GM23338 (cell line): ENCODE results near the gene RIMS1.

Experiments used
- CREB1 ChIP-seq: fragments of 250-450 bp; sonication (Bioruptor Pico); IDR thresholded peaks from 2 replicates; pipeline ENCODE4 v1.5.0; 2020; ENCODE audit warnings: low read depth, mild to moderate bottlenecking, moderate library complexity
- EZH2 ChIP-seq: fragments of 200-600 bp; sonication (generic); IDR thresholded peaks from one replicate; pipeline ENCODE4 v1.8.0; 2017; ENCODE audit warnings: antibody characterized with exemption, mild to moderate bottlenecking, low read depth; ENCODE audit not compliant: unreplicated experiment
- EZH2phosphoT487 ChIP-seq: fragments of 200-600 bp; sonication (generic); IDR thresholded peaks from one replicate; pipeline ENCODE4 v1.8.1; 2018; ENCODE audit warnings: antibody characterized with exemption; ENCODE audit not compliant: unreplicated experiment
- POLR2AphosphoS5 ChIP-seq: IDR thresholded peaks from 2 replicates; pipeline ENCODE4 v1.6.1; 2016; ENCODE audit warnings: antibody characterized with exemption, low read depth
- REST ChIP-seq: IDR thresholded peaks from one replicate; pipeline ENCODE4 v1.6.1; 2018; ENCODE audit warnings: antibody characterized with exemption; ENCODE audit not compliant: unreplicated experiment
- TF ChIP-seq, protein P1 (sequence below), 2 experiments: fragments of 200-600 bp in 1 of 2; sonication (generic) in 1 of 2; conservative IDR thresholded peaks; 2 replicates each; pipeline versions ENCODE4 v1.5.1 to v1.6.1; 2016 to 2017; ENCODE audit warnings: antibody characterized with exemption in 2 of 2, low read depth in 2 of 2, mild to moderate bottlenecking in 2 of 2, moderate library complexity in 1 of 2

- TF ChIP-seq, protein P1, sequence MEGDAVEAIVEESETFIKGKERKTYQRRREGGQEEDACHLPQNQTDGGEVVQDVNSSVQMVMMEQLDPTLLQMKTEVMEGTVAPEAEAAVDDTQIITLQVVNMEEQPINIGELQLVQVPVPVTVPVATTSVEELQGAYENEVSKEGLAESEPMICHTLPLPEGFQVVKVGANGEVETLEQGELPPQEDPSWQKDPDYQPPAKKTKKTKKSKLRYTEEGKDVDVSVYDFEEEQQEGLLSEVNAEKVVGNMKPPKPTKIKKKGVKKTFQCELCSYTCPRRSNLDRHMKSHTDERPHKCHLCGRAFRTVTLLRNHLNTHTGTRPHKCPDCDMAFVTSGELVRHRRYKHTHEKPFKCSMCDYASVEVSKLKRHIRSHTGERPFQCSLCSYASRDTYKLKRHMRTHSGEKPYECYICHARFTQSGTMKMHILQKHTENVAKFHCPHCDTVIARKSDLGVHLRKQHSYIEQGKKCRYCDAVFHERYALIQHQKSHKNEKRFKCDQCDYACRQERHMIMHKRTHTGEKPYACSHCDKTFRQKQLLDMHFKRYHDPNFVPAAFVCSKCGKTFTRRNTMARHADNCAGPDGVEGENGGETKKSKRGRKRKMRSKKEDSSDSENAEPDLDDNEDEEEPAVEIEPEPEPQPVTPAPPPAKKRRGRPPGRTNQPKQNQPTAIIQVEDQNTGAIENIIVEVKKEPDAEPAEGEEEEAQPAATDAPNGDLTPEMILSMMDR (conservative IDR thresholded peaks at IDR 0.05; ENCODE audit: low read depth in 2 of 2) = peak; percentile 100
- no peak for TF ChIP-seq REST
- TF ChIP-seq POLR2AphosphoS5 = no peak
- TF ChIP-seq CREB1 (CRISPR knock-in tag) = no peak
- no peak for TF ChIP-seq EZH2
- no peak for TF ChIP-seq EZH2phosphoT487
These were observed 525.7 kb downstream of the RIMS1 start for GRCh38 chr6:72411872-72412708.
